Kidney epithelial cell (primary cell): Measurements from ENCODE around the gene PPP4C. TPM values are rescaled to one million over a fixed set of nuclear protein-coding genes. Genes with fewer than 3 reads are reported as not detected.
"Not testable (repeated sequence)": the region's sequence is repeated elsewhere in the genome, so short reads cannot be mapped to it uniquely, and the experiment has no call there.

ENCODE experiments used
- DNase-seq: peaks from one replicate; pipeline ENCODE4 v3.0.0-alpha.2; 2010; ENCODE audit warnings: low read depth
- H3K27me3 ChIP-seq: 2 replicates; pipeline ENCODE4 v1.6.0; 2011; ENCODE audit warnings: low read length; ENCODE audit not compliant: control insufficient read depth, insufficient read depth
- H3K36me3 ChIP-seq: 2 replicates; pipeline ENCODE4 v1.5.1; 2011; ENCODE audit warnings: low read length; ENCODE audit not compliant: control insufficient read depth, insufficient read depth
- H3K4me3 ChIP-seq: 2 replicates; pipeline ENCODE4 v1.5.1; 2011; ENCODE audit warnings: low read depth, mild to moderate bottlenecking, control low read depth, low read length
- total RNA-seq: library from RNA; depleted of rRNA; stranded (reverse); fragments of >200 nt; gene quantifications from 2 replicates; pipeline ENCODE4 v1.2.3, GENCODE V29; 2015
- TF ChIP-seq, protein P1 (sequence below): IDR thresholded peaks from 2 replicates; pipeline ENCODE4 v1.5.1; 2011; ENCODE audit warnings: mild to moderate bottlenecking, moderate library complexity, low read length, control low read depth, inconsistent platforms; ENCODE audit not compliant: insufficient read depth, poor library complexity, severe bottlenecking

The PPP4C gene
- total RNA-seq, 1 donor from 2014 or later = 126 TPM

GRCh38 chr16:30030841-30031413 lies 44.9 kb upstream of the PPP4C start, which contains the start of gene TLCD3B:
TSS of gene TLCD3B (minus strand) at chr16:30031271. CDS start at chr16:30030527, 744 bp downstream.
- TF ChIP-seq, protein P1, sequence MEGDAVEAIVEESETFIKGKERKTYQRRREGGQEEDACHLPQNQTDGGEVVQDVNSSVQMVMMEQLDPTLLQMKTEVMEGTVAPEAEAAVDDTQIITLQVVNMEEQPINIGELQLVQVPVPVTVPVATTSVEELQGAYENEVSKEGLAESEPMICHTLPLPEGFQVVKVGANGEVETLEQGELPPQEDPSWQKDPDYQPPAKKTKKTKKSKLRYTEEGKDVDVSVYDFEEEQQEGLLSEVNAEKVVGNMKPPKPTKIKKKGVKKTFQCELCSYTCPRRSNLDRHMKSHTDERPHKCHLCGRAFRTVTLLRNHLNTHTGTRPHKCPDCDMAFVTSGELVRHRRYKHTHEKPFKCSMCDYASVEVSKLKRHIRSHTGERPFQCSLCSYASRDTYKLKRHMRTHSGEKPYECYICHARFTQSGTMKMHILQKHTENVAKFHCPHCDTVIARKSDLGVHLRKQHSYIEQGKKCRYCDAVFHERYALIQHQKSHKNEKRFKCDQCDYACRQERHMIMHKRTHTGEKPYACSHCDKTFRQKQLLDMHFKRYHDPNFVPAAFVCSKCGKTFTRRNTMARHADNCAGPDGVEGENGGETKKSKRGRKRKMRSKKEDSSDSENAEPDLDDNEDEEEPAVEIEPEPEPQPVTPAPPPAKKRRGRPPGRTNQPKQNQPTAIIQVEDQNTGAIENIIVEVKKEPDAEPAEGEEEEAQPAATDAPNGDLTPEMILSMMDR = no peak
- DNase-seq = no peak
- Histone ChIP-seq H3K27me3 (peaks cover 61% of the 10 kb centered on the region), H3K4me3 (peak within 1 kb of the TSS; percentile 5), H3K36me3 (no peaks in the 10 kb centered on the region)

DNA sequence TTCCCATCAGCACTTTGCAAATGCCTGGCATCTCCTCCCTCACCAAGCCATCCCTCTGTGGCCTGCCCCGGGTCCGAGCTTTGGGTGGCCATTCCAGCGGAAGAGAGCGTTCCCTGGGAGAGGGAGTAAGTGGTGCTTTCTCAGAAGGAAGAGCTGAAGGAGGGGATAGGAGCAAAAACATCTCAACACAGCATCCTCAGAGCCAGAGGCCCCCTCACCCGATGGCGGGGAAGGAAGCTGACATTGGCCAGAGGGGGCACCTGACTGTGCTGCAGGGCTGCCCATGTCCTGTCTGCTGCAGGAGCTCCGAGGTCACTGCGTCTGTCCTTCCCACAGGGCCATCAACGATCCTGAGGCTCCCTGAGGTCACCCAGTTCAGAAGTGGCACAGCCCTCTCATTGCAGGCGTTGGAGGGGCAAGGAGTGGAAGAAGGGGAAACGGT lies 44.3 kb upstream of the PPP4C start:
- H3K4me3 ChIP-seq = no peak overlapping the region
- H3K27me3 ChIP-seq = peaks cover 61% of the 10 kb centered on the region
- H3K36me3 ChIP-seq = no peaks in the 10 kb centered on the region
- TF ChIP-seq, protein P1 = no peak
- DNase-seq = no peak

DNA sequence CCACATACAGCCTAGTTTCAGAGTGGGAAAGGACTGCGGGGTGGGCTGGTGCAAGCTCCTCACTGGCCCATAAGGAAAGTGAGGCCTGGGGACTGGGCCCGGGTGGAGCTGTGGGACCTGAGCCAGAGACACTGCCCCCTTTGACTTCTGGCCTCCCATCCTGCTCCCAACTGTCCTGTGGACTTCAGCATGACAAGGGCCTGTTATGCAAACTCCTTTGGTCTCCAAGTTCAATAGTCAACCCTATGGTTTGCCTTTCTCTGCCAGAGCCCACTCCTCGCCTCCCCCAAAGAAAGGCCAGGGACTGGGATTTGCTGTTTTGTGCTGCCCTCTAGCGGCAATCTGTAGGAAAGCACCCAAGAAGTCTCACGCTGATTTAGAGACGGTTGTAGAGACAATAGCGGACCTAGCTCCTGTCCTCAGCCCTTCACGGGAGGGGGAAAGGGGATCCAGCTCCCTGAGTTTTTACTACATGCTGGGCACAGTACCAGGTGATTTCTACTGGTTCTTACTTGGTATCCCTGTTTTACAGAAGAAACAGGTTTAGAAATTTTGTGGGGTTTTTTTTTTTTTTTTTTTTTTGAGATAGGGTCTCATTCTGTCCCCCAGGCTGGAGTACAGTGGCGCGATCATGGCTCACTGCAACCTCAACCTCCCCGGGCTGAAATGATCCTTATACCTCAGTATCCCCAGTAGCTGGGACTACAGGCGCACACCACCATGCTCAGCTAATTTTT lies 43.5 kb upstream of the PPP4C start:
- peak; percentile 21 for DNase-seq
- no peaks in the 10 kb centered on the region for H3K36me3 ChIP-seq
- H3K27me3 ChIP-seq = peaks cover 55% of the 10 kb centered on the region
- TF ChIP-seq, protein P1 = peak; percentile 81
- no peak overlapping the region for H3K4me3 ChIP-seq

- TF ChIP-seq, protein P1 = no peak
- DNase-seq = peak; percentile 23
- no peak overlapping the region for H3K4me3 ChIP-seq
- H3K36me3 ChIP-seq = no peaks in the 10 kb centered on the region
- H3K27me3 ChIP-seq = peaks cover 49% of the 10 kb centered on the region
Measured at GRCh38 chr16:30033270-30033669, 42.5 kb upstream of the PPP4C start.

DNA sequence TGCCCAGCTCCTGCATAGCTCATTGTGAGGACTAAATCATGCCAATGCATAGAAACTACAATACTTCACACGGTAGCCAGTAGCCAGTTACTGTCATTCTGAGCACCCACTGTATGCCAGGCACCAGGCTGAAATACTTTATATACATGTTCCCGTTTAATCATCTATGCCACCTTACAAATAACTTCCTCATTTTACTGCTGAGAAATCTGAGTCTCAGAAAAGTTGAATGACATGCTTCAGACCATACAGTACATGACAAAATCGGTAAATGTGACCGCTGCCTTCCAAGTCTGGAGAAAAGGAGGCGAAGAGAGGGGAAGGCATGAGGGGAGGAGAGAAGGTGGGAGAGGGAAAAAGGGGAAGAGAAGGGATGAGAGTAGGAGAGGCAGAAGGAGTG lies 35.6 kb upstream of the PPP4C start:
- TF ChIP-seq, protein P1 = no peak
- no peaks in the 10 kb centered on the region for H3K36me3 ChIP-seq
- no peak overlapping the region for H3K4me3 ChIP-seq
- H3K27me3 ChIP-seq = peaks cover 6% of the 10 kb centered on the region
- DNase-seq = no peak

GRCh38 chr16:30040690-30041089 lies 35.1 kb upstream of the PPP4C start:
- not testable (repeated sequence) for DNase-seq, H3K36me3 ChIP-seq, H3K4me3 ChIP-seq, H3K27me3 ChIP-seq
